CD4-positive, alpha-beta T cell treated with Interleukin-6 at 100 ng/mL for 8 hours (primary cell): ENCODE results near the gene FBXL5.

ENCODE experiments used
- DNase-seq: peaks from one replicate; pipeline ENCODE4 v3.0.0-alpha.2; 2020; ENCODE audit warnings: mixed read lengths, low spot score

The FBXL5 gene

GRCh38 chr4:15676039-15676438, 20.9 kb upstream of the FBXL5 start:
- DNase-seq: no peak

DNA sequence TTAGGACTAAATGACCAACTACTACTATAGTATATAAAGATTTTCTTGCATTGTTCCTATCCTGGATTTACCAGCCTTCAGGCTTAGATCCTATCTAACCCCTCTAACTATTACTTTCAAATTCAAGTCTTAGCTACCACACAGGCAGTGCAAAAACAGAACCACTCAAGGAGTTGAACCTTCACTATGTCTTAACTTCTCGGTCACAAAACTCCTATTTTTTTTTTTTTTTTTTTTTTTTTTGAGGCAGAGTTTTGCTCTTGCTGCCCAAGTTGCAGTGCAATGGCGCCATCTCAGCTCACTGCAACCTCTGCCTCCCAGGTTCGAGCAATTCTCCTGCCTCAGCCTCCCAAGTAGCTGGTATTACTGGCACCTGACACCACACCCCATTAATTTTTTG, 20.2 kb upstream of the FBXL5 start:
- no peak for DNase-seq

GRCh38 chr4:15674926-15675325, 19.8 kb upstream of the FBXL5 start:
- no peak for DNase-seq

DNA sequence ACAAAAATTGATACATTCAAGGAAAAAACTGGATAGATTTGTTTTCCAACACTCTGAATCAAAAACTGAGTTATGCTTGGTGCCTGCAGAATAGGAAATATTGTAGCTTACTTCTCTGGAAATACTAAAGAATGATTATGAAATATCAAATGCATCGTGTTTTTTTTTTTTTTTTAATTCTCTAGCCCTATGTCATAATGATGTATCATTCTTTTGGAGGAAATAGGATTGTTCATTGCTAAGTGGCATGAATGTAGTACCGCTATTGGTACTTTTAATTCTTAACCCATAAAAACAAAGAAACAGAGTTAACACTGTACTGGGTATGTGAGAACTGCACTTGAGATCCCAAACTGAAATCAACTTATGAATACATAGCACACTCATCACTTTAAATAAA, 18.9 kb upstream of the FBXL5 start:
- no peak for DNase-seq

GRCh38 chr4:15673337-15673736, 18.2 kb upstream of the FBXL5 start:
- DNase-seq: no peak

- no peak for DNase-seq
Measured at GRCh38 chr4:15672101-15672500, 16.9 kb upstream of the FBXL5 start.

GRCh38 chr4:15670576-15670975, 15.4 kb upstream of the FBXL5 start:
- DNase-seq: no peak

GRCh38 chr4:15668566-15669435, 13.6 kb upstream of the FBXL5 start:
- DNase-seq: no peak

- no peak for DNase-seq
Measured at GRCh38 chr4:15667006-15667405, 11.8 kb upstream of the FBXL5 start.

DNA sequence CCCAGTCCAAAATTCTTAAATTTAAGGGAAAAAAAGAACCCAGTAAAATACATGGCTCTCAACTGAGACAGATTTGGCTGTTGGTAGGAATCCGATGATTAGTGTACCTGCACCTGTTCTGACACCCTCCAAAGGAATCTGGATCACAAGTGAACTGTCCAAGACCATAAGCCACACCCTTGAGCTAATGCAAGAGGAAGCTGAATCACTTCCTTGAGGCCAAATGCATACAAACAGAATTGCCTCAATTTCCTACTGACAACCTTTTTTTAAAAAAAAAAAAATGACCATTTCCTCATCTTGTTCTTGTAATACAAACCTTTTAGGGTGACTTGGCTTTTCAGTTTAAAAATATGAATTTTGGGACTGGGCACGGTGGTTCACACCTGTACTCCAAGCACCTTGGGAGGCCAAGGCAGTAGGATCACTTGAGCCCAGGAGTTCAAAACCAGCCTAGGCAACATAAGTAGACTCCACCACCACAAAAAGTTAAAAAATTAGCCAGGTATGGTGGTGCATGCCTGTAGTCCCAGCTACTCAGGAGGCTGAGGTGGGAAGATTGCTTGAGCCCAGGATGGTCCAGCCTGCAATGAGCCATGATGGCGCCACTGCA, 10.7 kb upstream of the FBXL5 start:
- no peak for DNase-seq

- no peak for DNase-seq
Measured at GRCh38 chr4:15659768-15660570, 4.8 kb upstream of the FBXL5 start.

GRCh38 chr4:15658781-15659180, 3.6 kb upstream of the FBXL5 start:
- DNase-seq: no peak

GRCh38 chr4:15658136-15658770, 3.1 kb upstream of the FBXL5 start:
- no peak for DNase-seq

- no peak for DNase-seq
Measured at GRCh38 chr4:15657366-15657765, 2.2 kb upstream of the FBXL5 start.

GRCh38 chr4:15656038-15656470, 897 bp upstream of the FBXL5 start:
- no peak for DNase-seq

GRCh38 chr4:15654593-15655222, 449 bp downstream of the FBXL5 start:
- DNase-seq: peak; percentile 9

- no peak for DNase-seq
Measured at GRCh38 chr4:15653864-15654592, 1.1 kb downstream of the FBXL5 start.

GRCh38 chr4:15653420-15653819, 1.7 kb downstream of the FBXL5 start:
- DNase-seq: no peak

DNA sequence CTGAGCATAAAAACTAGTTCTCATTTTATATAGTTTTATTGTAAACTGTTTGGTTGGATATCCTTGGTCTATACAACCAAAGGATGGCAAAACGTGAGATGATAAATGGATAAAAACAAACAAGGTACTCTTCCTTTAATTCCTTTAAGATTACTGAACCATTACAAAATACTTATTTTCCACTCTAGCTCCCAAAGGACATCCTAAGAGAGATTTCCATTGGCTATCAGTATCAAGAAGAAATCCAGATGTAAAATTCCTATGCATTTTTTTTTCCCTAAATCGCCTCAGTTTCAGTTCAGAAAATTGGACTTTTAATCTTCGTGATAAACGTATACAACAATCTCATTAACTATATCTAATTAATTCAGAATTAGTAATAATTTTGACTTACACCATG, 2.3 kb downstream of the FBXL5 start:
- no peak for DNase-seq

GRCh38 chr4:15652191-15652590, 3.0 kb downstream of the FBXL5 start:
- DNase-seq: no peak

- peak; percentile 12 for DNase-seq
Measured at GRCh38 chr4:15651676-15652075, 3.5 kb downstream of the FBXL5 start.
